Stromal cell of bone marrow (primary cell): ENCODE data around the gene DTNBP1.
A peak's percentile ranks its signal among the peaks of the same experiment; 100 is the strongest.

Source experiments
- DNase-seq: peaks from one replicate; pipeline ENCODE4 v3.0.0-alpha.2; 2012; ENCODE audit warnings: low read depth

DTNBP1 gene

GRCh38 chr6:15623276-15624116, 39.3 kb downstream of the DTNBP1 start:
- DNase-seq, result no peak

GRCh38 chr6:15622045-15622740, 40.6 kb downstream of the DTNBP1 start:
- DNase-seq, result no peak

- DNase-seq, result no peak
These were observed 41.4 kb downstream of the DTNBP1 start for GRCh38 chr6:15621203-15622044.

- DNase-seq, result no peak
These were observed 42.2 kb downstream of the DTNBP1 start for GRCh38 chr6:15620611-15621010.

GRCh38 chr6:15619330-15619729, 43.5 kb downstream of the DTNBP1 start:
- no peak for DNase-seq

- no peak for DNase-seq
These were observed 44.1 kb downstream of the DTNBP1 start for GRCh38 chr6:15618685-15619084.

- no peak for DNase-seq
These were observed 46.6 kb downstream of the DTNBP1 start for GRCh38 chr6:15616261-15616660.

GRCh38 chr6:15615802-15616201, 47.0 kb downstream of the DTNBP1 start:
- DNase-seq, result no peak

GRCh38 chr6:15614277-15614676, 48.6 kb downstream of the DTNBP1 start:
- no peak for DNase-seq

- peak; percentile 48 for DNase-seq
These were observed 54.4 kb downstream of the DTNBP1 start for GRCh38 chr6:15608396-15608795.

GRCh38 chr6:15607603-15608002, 55.2 kb downstream of the DTNBP1 start:
- no peak for DNase-seq

GRCh38 chr6:15606347-15606746, 56.5 kb downstream of the DTNBP1 start:
- no peak for DNase-seq

- DNase-seq, result no peak
These were observed 58.0 kb downstream of the DTNBP1 start for GRCh38 chr6:15604843-15605242.

GRCh38 chr6:15602154-15602553, 60.7 kb downstream of the DTNBP1 start:
- DNase-seq, result no peak

- DNase-seq, result no peak
These were observed 64.5 kb downstream of the DTNBP1 start for GRCh38 chr6:15598273-15598798.

- DNase-seq, result no peak
These were observed 66.5 kb downstream of the DTNBP1 start for GRCh38 chr6:15596186-15596896.

- DNase-seq, result no peak
These were observed 67.2 kb downstream of the DTNBP1 start for GRCh38 chr6:15595461-15596173.

- DNase-seq, result no peak
These were observed 68.1 kb downstream of the DTNBP1 start for GRCh38 chr6:15594512-15595259.

GRCh38 chr6:15593798-15594197, 69.0 kb downstream of the DTNBP1 start:
- no peak for DNase-seq

- no peak for DNase-seq
These were observed 70.2 kb downstream of the DTNBP1 start for GRCh38 chr6:15592610-15593009.
